Mesodermal cell (in vitro differentiated cells): ENCODE measurements around the gene FAM25A.

Experiments used
- H3K27ac ChIP-seq: 2 replicates; pipeline ENCODE4 v1.7.0; 2013; ENCODE audit warnings: mild to moderate bottlenecking, low read depth, low read length, moderate library complexity; ENCODE audit not compliant: severe bottlenecking
- H3K36me3 ChIP-seq: 2 replicates; pipeline ENCODE4 v1.7.1; 2013; ENCODE audit warnings: mild to moderate bottlenecking, low read length, moderate library complexity; ENCODE audit not compliant: control insufficient read depth, insufficient read depth
- H3K4me1 ChIP-seq: one replicate; pipeline ENCODE4 v1.7.1; 2013; ENCODE audit warnings: mild to moderate bottlenecking, low read length; ENCODE audit not compliant: insufficient read depth, control insufficient read depth, poor library complexity, severe bottlenecking
- H3K4me3 ChIP-seq: 2 replicates; pipeline ENCODE4 v1.7.0; 2013; ENCODE audit warnings: low read length, control low read depth, mild to moderate bottlenecking; ENCODE audit not compliant: insufficient read depth, poor library complexity, severe bottlenecking; ENCODE audit errors: extremely low read depth
- H3K9me3 ChIP-seq: 2 replicates; pipeline ENCODE4 v1.7.1; 2013; ENCODE audit warnings: mild to moderate bottlenecking, low read length, moderate library complexity; ENCODE audit not compliant: control insufficient read depth
- WGBS, 2 experiments: methylation state at CpG; one replicate each; pipeline ENCODE4 v1.1.5; 2013; ENCODE audit warnings: missing lambda C conversion rate in 2 of 2; ENCODE audit not compliant: insufficient coverage in 2 of 2; 5-methylcytosine and 5-hydroxymethylcytosine counted together

FAM25A gene

DNA sequence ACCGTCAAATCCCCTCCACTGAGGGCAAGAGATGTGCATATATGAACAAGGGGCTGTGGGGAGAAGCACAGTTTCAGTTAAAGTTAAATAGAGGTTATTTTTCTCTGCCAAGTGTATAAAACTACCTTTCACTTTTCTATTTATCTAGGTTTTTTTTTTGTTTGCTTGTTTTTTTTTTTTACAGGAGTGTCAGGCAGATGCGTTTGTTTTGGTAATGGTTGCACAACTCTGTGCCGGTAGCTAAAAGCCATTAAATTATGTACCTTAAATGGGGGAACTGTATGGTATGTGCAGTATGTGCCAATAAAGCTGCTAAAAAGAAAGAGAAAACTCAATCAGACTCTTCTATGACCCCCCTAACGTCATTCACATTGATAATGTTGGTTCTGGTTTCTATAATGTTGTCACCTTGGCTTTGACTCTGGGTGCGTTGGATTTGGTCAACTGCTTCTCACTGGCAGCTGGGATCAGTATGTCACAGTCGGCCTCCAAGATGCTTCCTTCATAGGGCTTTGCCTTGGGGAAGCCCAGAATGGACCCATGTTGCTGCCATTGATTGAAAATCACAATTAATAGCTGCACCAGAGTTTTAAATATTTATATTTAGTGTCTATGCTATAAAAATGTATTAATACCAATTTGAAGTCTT lies 40.3 kb downstream of the FAM25A start:
- Histone ChIP-seq H3K4me1 (peaks cover under 1% of the 10 kb centered on the region), H3K27ac (no peak overlapping the region), H3K36me3 (peaks cover 87% of the 10 kb centered on the region), H3K9me3 (no peaks in the 10 kb centered on the region), H3K4me3 (no peak overlapping the region)
- WGBS, 2 experiments, result 84 to 100% methylated on average over 1 to 4 of the region's 6 CpGs

DNA sequence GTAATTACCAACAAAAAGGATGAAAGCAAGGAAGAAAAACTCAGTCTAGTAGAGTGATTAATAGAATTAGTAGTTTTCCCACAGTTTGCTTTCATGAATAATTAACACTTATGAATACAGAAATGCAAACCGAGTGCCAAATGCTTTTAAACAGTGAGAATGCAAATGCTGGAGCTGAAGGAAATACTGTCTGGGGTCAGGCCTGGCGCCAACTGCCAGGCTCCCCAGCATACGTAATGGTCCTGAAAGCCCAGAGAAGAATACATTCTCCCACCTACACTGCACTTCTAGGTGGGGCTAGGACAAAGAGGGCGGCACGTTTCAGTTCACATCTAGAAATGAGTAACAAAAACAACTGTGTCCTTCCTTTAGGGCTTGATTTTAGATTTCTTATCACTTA lies 44.6 kb downstream of the FAM25A start:
- WGBS, 2 experiments, result 73% methylated on average over 3 of the region's 5 CpGs; no CpG with 5 or more reads in 1 of the 2 experiments
- Histone ChIP-seq H3K27ac (no peak overlapping the region), H3K9me3 (no peaks in the 10 kb centered on the region), H3K4me1 (no peaks in the 10 kb centered on the region), H3K4me3 (no peak overlapping the region), H3K36me3 (peaks cover 83% of the 10 kb centered on the region)

DNA sequence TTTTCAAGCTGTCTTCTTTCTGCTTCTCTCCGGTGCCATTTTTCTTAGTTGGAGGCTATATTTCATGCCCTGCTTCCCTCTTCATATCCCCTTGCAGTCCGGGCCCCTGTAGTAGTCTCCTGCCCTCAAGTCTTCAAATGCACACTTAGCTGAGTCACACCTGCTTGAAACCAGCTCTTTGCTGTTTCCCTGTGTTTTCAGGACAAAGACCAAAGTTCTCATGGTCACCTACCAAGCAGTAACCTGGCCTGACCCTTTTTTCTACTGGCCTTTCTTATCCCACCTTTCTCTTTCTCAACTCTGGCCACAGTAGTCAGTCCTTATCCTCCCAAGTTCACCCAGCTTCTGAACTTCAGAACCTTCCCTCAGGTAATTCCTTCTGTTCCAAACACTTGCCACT lies 46.1 kb downstream of the FAM25A start:
- no peak overlapping the region for H3K4me3 ChIP-seq
- WGBS, 2 experiments, result 92 to 93% methylated on average over 2 of the region's 2 CpGs
- no peak overlapping the region for H3K27ac ChIP-seq
- H3K4me1 ChIP-seq, result no peaks in the 10 kb centered on the region
- H3K9me3 ChIP-seq, result no peaks in the 10 kb centered on the region
- H3K36me3 ChIP-seq, result peaks cover 82% of the 10 kb centered on the region

DNA sequence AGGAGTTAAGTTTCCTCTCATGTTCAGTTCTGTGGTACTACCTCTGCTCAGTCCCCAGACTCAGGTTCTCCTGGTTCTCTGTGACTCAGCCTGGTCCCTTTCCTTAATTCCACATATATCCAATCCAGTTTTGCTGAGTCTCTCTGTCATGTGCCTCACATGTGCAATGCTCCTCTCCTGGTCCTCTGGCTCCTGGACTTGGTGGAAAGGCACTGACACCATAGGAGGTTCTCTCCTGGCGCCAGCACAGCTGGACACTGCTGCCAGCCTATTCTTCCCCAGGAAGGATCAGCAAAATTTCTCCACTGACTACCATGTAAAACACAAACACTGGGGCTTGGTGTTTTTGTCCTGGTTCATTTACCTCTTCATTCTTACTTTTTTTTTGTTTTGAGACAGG lies 46.8 kb downstream of the FAM25A start:
- Histone ChIP-seq H3K4me1 (no peaks in the 10 kb centered on the region), H3K9me3 (no peaks in the 10 kb centered on the region), H3K36me3 (peaks cover 79% of the 10 kb centered on the region), H3K4me3 (no peak overlapping the region), H3K27ac (no peak overlapping the region)
- WGBS, 2 experiments, result 63% methylated on average over 1 of the region's 1 CpG; no CpG with 5 or more reads in 1 of the 2 experiments

DNA sequence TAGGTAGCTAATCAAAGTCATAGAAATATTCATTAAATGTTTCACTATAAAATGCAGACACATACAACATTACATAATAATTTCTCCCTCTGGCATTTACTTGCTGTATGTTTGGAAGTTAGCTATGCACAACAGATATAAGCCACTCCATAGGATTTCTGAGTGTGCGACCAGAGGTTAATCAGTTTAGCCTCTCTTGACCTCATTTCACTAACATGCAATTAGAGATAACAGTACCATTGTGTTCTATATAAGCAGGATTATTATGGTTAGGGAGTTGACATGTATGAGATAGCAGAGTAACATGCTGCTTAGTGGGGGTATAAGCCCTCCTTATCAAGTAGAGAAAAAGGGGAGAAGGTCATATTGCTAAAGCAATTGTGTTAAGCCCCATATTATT lies 48.2 kb downstream of the FAM25A start:
- no peak overlapping the region for H3K27ac ChIP-seq
- WGBS, 2 experiments, result no CpG with 5 or more reads among the region's 1 CpG
- no peak overlapping the region for H3K4me3 ChIP-seq
- H3K36me3 ChIP-seq, result peaks cover 81% of the 10 kb centered on the region
- no peaks in the 10 kb centered on the region for H3K9me3 ChIP-seq
- H3K4me1 ChIP-seq, result no peaks in the 10 kb centered on the region

DNA sequence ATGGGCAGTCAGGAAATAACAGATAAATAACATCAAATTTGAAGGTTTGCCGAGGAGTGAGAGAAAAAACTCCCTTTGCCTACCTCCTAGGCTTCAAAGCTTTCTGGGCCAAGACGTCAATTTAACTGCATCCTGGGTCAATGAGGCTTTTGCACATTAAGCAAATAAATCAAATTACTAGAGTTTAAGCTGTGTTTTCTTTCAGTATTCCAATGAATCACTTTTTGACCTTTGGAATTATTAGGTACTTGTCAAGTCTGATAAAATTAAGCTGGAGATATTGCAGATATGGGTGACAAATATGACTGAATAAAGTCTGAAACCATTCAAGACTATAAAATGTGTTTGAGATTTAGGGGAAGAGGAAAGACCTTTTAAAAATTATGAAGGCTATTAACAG lies 52.4 kb downstream of the FAM25A start:
- 80 to 100% methylated on average over 2 of the region's 2 CpGs for WGBS, 2 experiments
- no peak overlapping the region for H3K4me3 ChIP-seq
- peaks cover 62% of the 10 kb centered on the region for H3K36me3 ChIP-seq
- H3K27ac ChIP-seq, result no peak overlapping the region
- no peaks in the 10 kb centered on the region for H3K9me3 ChIP-seq
- no peaks in the 10 kb centered on the region for H3K4me1 ChIP-seq
